Measurements from ENCODE around the gene DOCK2. TPM values are rescaled to one million over a fixed set of nuclear protein-coding genes. Genes with fewer than 3 reads are reported as not detected.
A peak's percentile ranks its signal among the peaks of the same experiment; 100 is the strongest.

The DOCK2 gene
- total and polyA plus RNA-seq, 2 donors (not counting 1 experiment from before 2014, with no cell fraction given): 112 to 330 TPM

GRCh38 chr5:169880012-169880663 is 243.1 kb downstream of the DOCK2 start:
- POLR2A ChIA-PET: no interaction called here
- H3K4me1 Mint-ChIP-seq: peaks cover 26% of the 10 kb centered on the region

More at GRCh38 chr5:169880012-169880663, 243.1 kb downstream of the DOCK2 start:
- peak overlapping the region; percentile 44 for H3K4me3 Mint-ChIP-seq
- peak overlapping the region; percentile 56 to 78 for H3K27ac ChIP-seq (ENCODE audit: low read length in 2 of 2)
- CTCF ChIA-PET: no interaction called here
- H3K27me3 Mint-ChIP-seq: no peaks in the 10 kb centered on the region
- no peaks in the 10 kb centered on the region for H3K27me3 ChIP-seq (replicated peaks in 1 of 4; ENCODE audit: control extremely low read depth in 1 of 4, control insufficient read depth in 3 of 4, insufficient read depth in 4 of 4, low read length in 3 of 4)
- no peak overlapping the region for H2AFZ ChIP-seq (ENCODE audit: insufficient read depth, low read depth, low read length, poor library complexity, severe bottlenecking)
- intact Hi-C loops (cut with micrococcal nuclease): no loop called here
- peaks cover 14% of the 10 kb centered on the region for H4K20me1 ChIP-seq (ENCODE audit: control insufficient read depth, insufficient read depth, low read length, poor library complexity, severe bottlenecking)
- H3K79me2 ChIP-seq (ENCODE audit: control insufficient read depth, insufficient read depth, low read length): peaks cover 38% of the 10 kb centered on the region
- peak overlapping the region; percentile 92 for H3K27ac Mint-ChIP-seq
- WGBS (ENCODE audit: insufficient coverage): 35% methylated on average over 2 of the region's 4 CpGs
- H3K4me2 ChIP-seq (replicated peaks; ENCODE audit: low read depth, low read length, poor library complexity, severe bottlenecking): peak overlapping the region; percentile 42
- TF ChIP-seq EZH2 (IDR thresholded peaks at IDR 0.05; ENCODE audit: borderline replicate concordance, insufficient read depth, low read depth, low read length, poor library complexity, severe bottlenecking): no peak
- TF ChIP-seq CTCF (IDR thresholded peaks at IDR 0.05): no peak
- H3K4me1 ChIP-seq (ENCODE audit: control insufficient read depth in 2 of 2, insufficient read depth in 2 of 2, low read length in 2 of 2): peaks cover 0 to 19% of the 10 kb centered on the region in 2 donors
- H3K36me3 ChIP-seq (replicated peaks in 1 of 2; ENCODE audit: control extremely low read depth in 1 of 2, control insufficient read depth in 1 of 2, extremely low read depth in 1 of 2, insufficient read depth in 2 of 2, low read length in 1 of 2): peaks cover 4 to 29% of the 10 kb centered on the region in 2 experiments
- H3K9me3 Mint-ChIP-seq (ENCODE audit: insufficient read depth): no peaks in the 10 kb centered on the region
- no peaks in the 10 kb centered on the region for H3K9me3 ChIP-seq (ENCODE audit: control extremely low read depth in 1 of 3, control insufficient read depth in 2 of 3, insufficient read depth in 1 of 3, low read length in 2 of 3)
- ATAC-seq (ENCODE audit: low read depth) (peak; percentile 54), DNase-seq (peak; percentile 36)
- no peak overlapping the region for H3K9ac ChIP-seq (ENCODE audit: low read length)
- H3K4me3 ChIP-seq (ENCODE audit: control extremely low read depth in 1 of 5, extremely low read depth in 1 of 5, insufficient read depth in 1 of 5, low read depth in 2 of 5, low read length in 4 of 5): no peak overlapping the region
